DMS 273 (cell line): ENCODE results near the gene MRPL1.
"Not testable (repeated sequence)": the region's sequence is repeated elsewhere in the genome, so short reads cannot be mapped to it uniquely, and the experiment has no call there.

Experiments
- DNase-seq: peaks from one replicate; lab custom pipeline; 2025; ENCODE audit not compliant: unreplicated experiment; lab: John Stamatoyannopoulos, UW

Gene MRPL1

GRCh38 chr4:77911842-77912450 lies 49.3 kb downstream of the MRPL1 start:
- DNase-seq = no peak

GRCh38 chr4:77913348-77913747 lies 50.7 kb downstream of the MRPL1 start:
- DNase-seq = no peak

DNA sequence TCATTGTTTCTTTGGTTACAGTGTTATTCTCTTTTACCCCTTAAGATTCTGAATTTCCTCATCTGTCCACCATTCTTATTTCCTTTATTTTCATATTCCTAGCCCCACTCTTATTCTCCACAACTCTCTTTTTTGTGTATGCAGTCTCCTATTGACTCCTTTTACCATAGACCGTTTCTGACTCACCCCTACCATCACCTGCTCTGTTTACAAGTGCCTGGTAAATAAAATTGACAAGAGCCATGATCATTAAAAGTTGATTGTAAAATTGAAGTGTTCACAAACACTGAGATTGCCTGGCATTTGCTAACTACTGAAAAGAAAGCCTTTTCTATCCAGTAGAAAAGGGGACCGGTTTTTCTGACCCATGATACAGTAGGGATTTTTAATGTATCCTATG lies 54.4 kb downstream of the MRPL1 start:
- no peak for DNase-seq

GRCh38 chr4:77917601-77918000 lies 55.0 kb downstream of the MRPL1 start:
- no peak for DNase-seq

- no peak for DNase-seq
Observed at GRCh38 chr4:77920371-77920770, 57.7 kb downstream of the MRPL1 start.

DNA sequence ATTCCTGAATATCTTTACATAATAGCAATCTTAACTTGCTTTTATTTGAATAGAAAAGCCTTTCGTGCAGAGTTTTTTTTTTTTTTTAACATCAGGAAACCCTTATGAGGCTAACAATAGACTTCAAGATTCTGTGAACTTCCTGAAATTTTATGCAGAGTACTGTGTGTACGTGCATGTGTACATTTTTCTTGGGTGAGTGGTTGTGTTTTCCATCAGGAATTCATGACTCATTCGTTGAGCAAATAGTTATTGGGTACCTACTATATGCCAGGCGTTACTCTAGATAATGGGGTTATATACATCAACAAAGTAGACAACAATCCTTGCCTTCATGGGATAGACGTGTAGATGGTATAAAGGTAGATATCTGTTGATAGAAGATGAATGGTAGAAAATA lies 59.1 kb downstream of the MRPL1 start:
- DNase-seq = no peak

DNA sequence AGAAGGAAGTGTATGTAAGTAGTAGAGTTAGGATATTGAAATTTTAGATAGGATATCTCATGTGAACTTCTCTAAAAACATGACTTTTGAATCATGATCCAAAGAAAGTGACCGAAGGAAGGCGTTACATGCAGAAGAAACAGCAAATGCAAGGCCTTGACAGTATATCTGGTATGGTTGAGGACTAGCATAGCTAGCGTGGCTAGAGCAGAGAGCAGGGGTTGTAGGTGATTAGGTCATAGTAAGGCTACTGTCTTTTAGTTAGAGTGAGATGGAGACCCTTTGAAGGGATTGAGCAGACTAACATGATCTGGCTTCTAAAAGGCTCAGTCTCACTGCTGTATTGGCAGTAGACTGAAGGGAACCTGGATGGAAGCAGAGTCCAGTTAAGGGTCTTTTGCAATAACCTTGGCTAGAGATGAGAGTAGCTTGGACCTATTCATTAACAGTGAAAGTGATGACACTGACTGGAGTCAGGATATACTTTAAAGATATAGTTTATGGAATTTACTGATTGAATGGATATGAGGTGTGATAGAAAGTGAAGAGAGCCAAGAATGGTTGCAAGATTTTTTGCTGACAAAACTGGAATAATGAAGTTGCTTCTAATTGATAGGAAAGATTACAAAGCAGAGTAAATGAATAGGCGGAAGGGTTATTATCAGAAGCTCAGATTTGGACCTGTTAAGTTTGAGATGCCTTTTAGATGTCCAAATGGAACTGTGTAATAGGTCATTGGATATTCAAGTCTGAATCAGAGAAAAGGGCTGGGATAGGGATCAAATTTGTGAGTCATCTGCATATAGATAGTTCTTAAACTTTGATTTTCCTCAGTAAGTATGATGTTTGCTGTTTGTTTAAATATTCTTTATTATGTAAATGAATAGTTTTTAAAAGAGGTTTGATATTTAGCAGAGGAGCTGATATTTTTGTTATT lies 59.8 kb downstream of the MRPL1 start:
- no peak for DNase-seq

DNA sequence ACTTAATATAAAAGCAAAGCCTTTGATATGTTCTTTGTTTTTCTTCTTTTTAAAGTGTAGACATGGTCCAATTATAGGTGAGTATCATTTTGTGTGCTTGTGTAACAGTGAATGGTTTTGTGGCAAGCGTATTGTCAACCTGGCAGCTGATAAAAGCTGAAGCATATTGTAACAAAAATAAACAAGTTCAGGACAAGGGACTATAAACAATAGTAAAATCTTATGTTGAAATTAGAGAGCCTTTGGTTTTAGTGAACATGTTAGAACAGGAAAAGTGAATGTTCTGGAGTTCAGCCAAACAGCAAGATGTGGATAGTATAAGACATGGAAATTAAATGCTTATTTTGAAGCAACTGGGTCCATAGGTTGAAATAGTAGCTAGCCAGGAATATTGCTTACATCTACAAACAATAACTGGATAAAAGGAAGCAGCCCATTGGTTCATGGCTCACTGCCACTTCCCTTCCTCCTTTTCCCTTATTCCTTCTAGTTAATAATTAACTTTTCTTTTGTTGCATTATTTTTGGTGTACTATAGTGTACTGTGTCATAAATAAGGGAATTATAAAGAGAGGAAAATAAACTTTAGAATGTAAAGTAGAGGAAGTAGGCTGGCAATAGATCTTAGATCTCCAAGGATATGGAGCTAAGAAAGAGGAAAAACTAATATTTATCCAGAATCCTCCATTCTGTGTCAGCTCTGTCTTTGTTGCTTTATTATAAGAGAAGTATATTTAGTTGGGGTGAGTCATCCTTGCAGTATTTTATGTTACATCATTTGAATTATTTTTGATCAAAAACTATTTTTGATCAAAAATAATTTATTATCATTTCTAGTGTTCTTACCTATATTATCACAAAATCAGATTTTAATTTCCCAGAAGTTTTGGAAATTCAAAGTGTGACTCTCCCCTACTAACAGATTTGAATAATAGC lies 65.6 kb downstream of the MRPL1 start:
- peak; percentile 46 for DNase-seq

GRCh38 chr4:77930154-77930639 lies 67.6 kb downstream of the MRPL1 start:
- DNase-seq = no peak

DNA sequence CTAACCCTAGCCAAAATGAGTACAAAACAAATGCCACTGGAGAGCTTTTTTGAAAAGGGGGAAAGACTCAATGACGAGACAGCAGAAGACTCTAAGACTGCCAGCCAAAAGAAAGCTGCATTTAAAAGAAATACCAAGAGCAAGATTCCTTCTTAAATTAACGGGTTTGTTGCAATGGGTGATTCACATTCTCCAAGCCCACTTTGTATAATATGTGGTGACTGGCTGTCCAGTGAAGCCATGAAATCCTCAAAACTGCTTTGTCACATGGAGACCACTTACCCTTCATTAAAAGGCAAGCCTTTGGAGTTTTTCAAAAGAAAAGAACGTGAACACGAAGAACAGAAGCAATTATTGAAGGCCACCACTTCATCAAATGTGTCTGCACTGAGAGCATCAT lies 68.2 kb downstream of the MRPL1 start:
- no peak for DNase-seq

DNA sequence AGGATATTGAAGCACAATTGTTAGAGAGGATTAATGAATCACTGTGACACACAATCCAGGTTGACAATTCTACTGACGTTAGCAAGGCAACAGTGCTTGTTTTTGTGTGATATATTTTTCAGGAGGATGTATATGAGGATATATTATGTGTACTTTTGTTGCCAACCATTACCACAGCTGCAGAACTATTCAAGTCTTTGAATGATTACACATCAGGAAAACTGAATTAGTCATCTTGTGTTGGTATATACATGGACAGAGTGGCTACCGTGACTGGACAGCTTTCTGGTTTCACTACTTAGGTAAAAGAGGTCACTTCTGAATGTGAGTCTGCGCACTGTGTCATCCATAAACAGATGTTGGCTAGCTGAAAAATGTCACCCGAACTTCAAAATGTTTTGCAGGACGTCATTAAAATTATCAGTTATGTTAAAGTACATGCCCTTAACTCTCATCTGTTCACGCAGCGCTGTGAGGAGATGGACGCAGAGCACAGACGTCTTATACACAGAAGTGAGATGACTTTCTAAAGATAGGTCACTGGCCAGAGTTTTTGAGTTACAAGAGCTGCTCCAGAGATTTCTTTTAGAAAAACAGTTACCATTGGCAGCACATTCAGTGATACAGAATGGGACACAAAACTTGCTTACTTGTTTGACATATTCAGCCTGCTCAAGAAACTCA lies 69.0 kb downstream of the MRPL1 start:
- no peak for DNase-seq

GRCh38 chr4:77938560-77938959 lies 75.9 kb downstream of the MRPL1 start:
- DNase-seq = no peak

DNA sequence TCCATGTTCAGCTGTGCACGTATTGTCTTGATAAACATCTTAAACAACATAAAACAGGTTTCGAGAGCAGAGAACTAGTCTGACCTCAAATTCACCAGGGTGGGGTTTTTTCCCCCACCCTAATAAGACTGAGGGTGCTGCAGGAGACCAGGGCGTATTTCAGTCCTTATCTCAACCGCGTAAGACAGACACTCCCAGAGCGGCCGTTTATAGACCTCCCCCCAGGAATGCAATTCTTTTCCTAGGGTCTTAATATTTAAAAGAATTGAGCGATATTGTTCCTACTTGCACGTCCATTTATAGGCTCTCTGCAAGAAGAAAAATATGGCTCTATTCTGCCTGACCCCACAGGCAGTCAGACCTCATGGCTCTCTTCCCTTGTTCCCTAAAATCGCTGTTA lies 83.3 kb downstream of the MRPL1 start:
- not testable (repeated sequence) for DNase-seq

DNA sequence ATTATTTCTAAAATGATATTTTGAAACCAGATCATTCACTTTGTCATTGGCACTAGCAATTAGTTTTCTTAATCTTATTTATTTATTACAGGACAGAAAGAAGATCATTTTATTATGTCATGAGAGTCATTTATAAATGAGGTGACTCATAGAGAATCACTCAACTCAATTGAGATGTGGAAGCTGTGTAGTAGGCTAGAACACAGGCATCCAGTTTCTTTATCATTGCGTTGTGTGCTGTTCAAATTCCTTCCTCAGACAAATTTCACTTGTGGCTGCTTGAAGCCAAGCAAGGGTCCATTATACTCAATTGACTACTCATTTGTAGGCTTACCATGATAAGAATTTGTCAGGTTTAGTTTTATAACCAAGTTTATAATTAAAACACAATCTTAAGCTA lies 87.6 kb downstream of the MRPL1 start:
- DNase-seq = no peak

DNA sequence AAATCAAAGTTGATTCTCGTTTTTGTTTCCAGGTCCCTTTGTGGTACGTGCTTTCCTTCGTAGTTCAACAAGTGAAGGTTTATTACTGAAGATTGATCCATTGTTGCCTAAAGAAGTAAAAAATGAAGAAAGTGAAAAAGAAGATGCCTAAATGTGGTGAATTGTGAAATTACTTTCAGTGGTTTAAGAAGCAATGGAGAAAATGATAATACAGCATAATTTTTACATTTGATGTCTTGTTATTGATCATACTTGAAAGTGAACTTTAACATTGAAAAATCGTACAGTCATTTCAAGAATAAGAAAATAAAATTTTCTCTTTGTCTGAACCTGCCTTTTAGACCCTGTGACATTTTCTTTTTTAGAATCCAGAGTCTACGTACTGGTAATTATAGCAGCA lies 89.8 kb downstream of the MRPL1 start:
- no peak for DNase-seq

GRCh38 chr4:77954690-77955089 lies 92.1 kb downstream of the MRPL1 start:
- no peak for DNase-seq

DNA sequence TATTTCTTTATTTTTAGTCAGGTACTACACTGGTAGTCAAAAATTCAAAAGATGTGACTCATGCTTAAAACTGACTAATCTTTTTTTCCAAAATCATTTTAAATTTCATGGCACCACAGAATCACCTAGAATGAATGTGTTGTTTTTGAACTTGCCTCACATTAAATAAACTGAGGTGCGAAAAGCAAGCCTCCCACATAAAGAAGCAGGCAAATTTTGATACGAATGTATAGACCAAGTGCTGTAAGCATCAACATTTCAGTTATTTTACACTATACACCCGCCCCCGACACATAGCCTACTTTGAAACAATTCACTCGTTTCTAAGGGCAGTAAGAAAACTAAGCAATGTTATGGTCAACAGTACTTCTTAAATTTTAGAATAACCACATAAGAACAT lies 94.3 kb downstream of the MRPL1 start:
- no peak for DNase-seq

DNA sequence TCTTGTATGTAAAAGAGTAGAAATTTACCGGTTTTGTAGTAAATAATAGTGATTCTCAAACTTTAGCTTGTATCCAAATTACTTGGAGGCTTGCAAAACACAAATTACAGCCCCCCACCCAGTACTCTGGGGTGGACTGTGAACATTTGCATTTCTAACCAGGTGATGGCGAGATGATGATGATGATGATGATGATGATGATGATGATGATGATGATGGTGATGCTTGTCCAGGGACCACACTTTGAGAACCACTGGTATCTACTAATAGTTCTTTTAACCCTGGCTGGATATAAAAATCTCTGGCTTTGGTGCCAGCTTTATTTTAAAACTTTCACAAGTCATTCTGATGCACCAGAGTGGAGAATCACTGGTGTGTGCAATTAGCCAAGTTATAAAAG lies 96.3 kb downstream of the MRPL1 start:
- DNase-seq = no peak

DNA sequence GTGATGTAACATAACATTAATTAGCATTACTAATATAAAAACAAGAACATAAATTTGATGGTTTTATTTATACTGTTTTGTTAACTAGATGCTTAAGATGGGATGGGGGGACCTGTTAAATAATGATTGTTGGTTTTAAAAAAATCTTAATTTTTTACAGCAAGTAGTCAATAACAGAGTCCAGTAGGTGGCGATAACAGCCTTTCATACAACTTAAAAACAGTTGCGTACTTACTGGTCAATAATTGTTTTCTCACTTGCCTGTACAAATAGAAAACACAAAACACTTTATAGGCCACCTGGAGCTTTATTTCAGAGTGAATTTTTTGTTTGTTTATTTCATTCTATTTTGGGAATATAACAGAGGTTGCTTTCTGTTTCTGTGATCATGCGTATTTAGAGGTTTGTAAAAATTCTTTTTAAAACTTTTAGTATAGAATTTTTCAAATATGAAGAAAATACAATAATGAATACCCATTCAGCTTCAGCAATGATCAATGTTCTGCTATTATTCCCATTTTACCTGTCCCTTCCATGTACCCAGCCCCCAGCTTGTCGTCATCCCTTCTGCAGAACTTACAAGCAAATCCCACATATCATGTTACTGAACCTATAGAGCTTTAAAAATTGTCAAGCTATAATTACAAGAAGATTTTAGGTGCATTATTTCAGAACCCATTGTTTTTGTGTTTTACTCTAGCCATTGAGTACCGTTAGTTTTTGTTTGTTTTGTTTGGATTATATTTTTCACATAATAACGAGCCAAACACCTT lies 97.1 kb downstream of the MRPL1 start:
- peak; percentile 72 for DNase-seq

DNA sequence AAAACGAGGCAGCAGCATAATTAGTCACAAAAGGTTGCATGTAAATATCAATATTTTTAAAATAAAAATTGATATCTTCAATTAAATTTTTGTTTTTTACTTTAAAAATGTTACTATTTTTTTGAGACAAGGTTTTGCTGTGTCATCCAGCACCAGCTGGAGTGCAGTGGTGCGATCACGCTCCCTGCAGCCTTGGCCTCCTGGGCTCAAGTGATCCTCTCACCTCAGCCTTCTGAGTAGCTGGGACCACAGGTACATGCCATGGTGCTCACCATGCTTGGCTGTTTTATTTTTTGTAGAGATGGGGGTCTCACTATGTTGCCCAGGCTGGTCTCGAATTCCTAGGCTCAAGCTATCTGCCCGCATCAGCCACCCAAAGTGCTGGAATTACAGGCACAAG lies 97.7 kb downstream of the MRPL1 start:
- no peak for DNase-seq
